ENCODE data around the gene TBC1D12.

GRCh38 chr10:94450782-94451181 is 48.4 kb downstream of the TBC1D12 start:
- no peak for TF ChIP-seq CTCF (IDR thresholded peaks at IDR 0.05; ENCODE audit: insufficient read depth, low read length, poor library complexity, severe bottlenecking)
- no peak for TF ChIP-seq EZH2phosphoT487 (conservative IDR thresholded peaks at IDR 0.05; ENCODE audit: low read length)

Measured in SU-DHL-6 (cell line).